Hematopoietic multipotent progenitor cell treated with erythropoietin and hydrocortisone succinate and interleukin-3 and kit ligand, for 6 days (in vitro differentiated cells): ENCODE data around the gene PCYT1B.
"Not testable (repeated sequence)": the region's sequence is repeated elsewhere in the genome, so short reads cannot be mapped to it uniquely, and the experiment has no call there.

Experiments used
- DNase-seq: peaks from one replicate; pipeline ENCODE4 v3.0.0-alpha.2; 2015

The PCYT1B gene

DNA sequence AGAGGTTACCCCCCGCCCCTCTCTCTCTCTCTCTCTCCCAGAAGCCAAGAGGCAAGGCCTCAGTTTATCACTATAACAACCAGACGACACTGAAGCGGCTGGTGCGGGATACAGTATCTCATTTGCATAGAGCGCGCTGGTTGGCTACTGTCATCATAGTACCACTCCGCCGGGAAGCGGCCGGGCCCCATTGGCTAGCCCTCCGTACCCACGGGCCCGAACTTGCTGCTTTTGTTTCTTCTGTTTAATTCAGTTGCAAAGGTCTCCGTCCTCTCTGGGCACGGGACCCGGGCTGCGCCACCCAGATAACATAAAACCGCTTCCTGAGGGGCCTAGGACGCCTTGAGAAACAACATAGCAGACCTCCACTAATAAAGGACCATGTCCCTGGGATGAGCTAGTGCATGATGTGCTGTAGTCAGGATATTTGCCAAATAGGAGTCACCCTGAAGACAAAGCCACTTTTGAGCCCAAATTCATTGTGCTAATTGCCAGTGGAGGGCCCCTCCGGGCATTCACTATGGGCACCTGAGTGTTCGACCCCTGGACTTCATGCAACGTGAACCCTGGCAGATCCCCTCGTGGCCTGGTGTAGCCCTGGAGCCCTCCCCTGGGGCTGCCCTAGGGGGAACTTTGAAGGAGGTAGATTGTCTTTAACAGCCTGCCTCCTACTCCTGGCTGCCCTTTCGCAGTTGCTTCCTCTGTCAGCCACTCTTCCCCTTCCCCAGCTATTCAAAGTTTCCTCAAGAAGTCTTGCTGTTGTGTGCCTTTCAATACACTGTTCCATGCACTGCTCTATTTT lies at the start of gene PCYT1B:
PCYT1B (minus strand) TSS at position 91 of the 802 bp plus-strand sequence. CDS start 242 bp downstream, outside the sequence.
- DNase-seq: peak; percentile 95

DNA sequence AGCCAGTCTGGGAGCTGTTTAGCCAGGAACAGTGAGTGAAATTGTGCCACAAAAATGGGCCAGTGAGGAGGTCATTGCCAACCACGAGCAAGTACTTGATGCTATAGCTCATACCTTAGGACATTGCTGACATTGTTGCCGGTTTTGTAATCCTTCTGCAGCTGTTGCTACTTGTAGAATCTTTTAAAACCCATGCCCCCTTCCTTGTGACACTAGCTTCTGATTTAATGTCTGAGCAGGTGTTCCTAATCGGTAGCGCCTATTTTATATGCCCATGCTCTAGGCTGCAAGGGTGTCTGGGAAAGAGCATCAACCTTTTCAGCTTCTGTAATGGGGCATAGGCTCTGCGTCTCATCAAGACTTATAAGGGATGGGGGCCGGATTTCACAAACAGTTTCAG lies 49.1 kb upstream of the PCYT1B start:
- DNase-seq: no peak

DNA sequence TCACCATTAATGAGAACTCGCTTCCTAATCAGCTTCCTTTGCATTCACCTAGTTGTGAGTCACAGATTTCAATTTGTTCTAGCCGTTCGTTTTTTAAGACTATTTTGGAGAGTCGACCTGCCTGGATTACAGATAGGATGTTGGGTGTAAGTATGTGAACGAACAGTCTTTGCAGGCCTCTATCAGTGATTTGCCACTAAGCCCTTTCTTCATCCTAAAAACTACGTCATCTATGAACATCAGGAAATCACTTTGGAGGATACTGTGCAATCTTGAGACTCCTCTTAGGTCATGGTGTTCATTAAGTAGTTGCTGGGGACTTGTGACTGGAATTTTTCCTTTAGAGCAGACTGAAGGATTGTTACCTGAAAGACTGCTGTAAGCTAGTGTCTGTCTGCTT lies 47.7 kb upstream of the PCYT1B start:
- peak; percentile 20 for DNase-seq

DNA sequence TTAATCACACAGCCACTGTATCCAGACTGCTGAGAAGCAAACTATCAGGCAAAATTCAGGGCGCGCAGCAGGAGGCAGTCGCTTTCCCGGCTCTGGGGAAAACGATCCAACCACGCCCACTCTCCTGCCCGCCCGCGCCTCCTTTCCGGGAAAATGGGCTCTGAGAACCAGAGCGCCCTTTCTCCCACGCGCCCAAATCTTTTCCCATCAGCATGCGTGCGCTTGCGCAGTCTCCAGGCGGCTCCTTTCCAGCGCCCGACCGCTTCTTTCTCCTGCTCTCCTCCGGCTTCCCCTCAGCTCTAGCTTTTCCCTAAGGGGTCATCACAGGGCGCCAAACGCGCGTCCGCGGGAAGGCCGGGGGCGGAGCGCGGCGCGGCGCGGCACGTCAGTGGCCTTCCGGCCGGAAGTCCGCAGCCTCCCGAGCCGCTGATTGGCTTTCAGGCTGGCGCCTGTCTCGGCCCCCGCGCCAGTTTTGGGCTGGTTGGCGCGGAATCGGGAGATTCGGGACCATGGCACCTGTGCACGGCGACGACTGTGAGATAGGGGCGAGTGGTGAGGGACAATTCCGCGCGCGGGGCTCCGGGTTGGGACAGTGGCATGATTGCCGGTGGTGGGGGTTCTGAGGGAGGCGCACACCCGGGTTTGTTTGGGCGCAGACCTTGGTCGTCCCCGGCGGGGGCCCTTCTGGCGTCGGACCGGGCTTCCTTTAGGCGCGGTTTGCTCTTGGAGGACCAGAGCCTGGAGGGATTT lies 46.5 kb upstream of the PCYT1B start, which contains the start of gene POLA1:
POLA1 (plus strand) TSS at position 466 of the 750 bp plus-strand sequence; CDS start at position 510, 44 bp downstream.
- DNase-seq: peak; percentile 95

DNA sequence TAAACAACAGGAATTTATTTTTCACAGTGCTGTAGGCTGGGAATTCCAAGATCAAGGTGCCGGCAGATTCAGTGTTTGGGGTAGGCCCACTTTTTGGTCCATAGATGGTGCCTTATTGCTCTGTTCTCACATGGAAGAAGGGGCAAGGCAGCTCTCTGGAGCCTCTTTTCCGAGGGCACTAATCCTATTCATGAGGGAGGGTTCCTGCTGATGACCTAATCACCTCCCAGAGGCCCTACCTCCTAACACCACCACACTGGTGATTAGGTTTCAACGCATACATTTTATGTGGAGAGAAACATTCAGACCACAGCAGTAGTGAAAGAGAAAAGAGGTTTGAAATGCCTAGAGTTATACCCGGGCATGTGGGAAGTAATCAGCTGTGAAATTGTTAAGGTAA lies 45.2 kb upstream of the PCYT1B start:
- DNase-seq: no peak

DNA sequence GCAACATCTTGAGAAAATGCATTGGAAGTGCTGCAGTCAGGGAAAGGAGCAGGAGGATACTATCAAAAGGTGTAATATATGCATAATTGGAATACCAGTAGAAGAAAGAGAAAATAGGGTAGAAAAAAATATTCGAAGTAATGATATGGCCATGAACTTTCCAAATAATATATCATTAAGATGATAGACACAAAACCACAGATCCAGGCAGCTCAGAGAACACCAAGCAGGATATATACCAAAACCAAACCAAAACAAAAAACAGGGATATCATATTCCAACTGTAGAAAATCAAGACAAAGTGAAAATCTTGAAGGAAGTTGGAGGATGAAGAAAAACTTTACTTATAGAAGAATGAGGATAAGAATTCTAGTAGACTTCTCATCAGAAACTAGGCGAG lies 36.9 kb upstream of the PCYT1B start:
- DNase-seq: no peak

DNA sequence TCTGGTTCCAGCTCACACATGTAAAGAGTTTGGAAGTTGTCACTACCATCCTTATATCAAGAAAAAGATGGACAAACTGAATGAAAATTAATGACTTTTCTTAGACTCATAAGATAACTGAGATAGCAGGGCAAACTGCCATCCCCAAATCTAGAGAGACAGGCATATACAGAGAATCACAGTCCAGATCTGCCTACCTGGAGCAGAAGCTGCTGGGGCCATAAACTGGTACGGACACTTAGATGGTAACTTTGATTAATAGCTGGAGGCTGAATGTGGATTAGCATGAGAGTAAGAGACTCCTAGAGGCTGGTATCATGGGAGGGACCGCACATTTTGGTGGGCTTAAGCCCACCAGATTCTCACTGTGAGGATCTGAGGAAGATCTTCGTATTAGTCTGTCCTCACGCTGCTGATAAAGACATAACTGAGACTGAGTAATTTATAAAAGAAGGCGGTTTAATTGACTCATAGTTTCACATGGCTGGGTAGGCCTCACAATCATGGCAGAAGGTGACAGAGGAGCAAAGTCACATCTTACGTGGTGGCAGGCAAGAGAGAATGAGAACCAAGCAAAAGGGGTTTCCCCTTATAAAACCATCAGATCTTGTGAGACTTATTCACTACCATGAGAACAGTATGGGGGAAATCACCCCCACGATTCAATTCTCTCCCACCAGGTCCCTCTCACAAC lies 35.7 kb upstream of the PCYT1B start:
- DNase-seq: no peak

DNA sequence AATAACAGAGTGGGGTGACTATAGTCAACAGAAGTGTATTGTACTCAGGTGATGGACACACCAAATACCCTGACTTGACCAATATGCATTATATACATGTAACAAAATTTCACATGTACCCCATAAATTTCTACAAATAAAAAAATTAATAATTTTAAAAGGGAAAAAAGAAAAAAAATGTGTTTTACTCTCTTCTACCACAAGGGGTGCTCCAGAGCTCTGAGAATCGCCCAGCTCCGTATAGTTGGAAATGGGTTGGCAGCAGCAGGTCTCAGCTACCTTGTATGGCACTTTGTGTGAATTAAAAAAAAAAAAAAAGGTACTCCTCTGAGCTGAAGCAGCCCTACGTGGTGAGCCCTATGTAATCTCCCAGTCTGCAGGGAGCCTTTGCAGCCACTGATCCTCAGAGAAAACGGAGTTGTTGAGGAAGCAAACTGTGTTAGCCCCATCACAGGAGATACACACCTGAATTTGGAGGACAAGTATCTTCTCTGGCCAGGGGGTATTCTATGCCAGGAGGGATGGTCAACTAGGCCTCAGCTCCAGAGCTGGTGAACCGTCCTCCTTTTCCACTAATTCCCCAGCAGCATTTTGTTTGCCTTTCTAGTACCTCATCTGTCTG lies 29.4 kb upstream of the PCYT1B start:
- DNase-seq: peak; percentile 52

DNA sequence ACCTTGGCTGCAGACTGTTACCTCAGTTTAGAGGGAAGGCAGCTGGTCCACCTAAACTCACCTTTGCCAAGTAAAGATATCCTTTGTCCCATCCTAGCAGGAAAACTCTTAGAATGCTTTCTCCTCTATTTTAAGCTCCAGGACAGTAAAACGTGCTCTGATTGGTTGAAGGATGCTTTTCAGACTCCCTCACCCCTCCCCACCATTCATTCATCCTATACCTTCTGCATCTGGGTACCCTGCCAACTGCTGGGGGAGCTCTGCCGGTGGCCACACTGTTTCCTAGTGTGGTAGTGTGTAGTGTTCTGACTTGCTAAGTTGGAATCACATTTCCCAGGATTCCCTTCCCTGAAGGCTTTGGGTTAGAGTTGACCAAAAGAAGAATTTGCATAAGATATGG lies 26.3 kb upstream of the PCYT1B start:
- DNase-seq: no peak

DNA sequence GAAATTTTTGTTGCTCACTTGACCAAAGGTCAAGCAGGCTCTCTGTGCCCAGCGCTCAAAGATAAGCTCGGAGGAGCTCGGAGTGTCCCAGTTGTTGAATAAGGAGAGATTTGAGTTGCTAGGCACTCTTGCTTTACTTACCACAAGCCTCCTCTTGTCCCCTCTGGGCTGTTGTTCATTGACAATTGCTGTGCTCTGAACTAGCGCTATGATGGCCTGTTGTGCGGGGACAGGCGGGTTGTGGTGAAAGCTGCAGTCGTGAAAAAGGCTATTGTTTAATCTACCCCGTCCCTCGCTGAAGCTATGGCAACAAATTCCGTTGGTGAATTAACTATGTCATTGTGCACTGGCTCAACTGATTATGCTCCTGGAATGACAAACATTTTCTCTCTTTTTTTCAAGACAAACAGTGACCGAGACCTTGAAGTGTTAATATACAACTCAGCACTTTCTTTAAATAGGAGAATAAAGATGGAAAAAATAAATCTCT lies 25.6 kb upstream of the PCYT1B start:
- no peak for DNase-seq

DNA sequence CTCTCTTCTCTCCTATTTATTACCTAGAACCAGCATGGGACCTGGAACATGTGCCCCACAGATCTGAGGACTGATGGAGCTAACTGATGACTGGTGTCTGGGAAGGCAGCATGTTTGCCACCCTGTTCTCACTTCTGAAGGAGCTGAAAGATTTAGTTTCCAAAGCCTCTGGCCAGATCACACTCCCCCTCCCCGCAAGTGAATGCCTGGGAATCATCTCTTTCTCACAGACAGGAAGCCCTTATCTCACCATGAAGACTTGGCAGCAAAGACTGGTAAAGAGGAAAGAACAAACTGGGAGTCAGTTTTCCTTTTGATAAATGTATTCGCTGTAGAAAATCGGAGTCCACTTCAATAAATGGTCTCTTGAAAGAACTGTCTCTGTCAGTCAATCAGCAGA lies 21.0 kb upstream of the PCYT1B start:
- no peak for DNase-seq

DNA sequence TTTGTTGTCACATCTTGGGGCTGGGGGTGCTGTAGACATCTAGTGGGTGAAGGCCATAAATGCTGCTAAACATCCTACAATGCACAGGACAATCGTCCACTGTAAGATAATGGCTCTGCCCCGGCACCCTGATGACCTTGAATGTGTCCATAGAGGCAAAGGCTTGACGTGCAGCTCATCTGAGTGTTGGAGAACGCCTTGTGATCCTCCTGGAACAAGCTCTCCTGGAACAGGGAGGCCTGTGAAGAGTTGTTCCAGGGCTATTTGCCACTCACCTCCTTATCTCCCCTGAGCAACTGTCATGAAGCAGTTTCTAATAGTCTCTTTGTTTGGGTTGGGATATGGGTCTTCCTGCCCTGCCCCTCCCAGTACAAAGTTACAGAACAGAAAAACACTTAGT lies 15.2 kb upstream of the PCYT1B start:
- peak; percentile 69 for DNase-seq

DNA sequence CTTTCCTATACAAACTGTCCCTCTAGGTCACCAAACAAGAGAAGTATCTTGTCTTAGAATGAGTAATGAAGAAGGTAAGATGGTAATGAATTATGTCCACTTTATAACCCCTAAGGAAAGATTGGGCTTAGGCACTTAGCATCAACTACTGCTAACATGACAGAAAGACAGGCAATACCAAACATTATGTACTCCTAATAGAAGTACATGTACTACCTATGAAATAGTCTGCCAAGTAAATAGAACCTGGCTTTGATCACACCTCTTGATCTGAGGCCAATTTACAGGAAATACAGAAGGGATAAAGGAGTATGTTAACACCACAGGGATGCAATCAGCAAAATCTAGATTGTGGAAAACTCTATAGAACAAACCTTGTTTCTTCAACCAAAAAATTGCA lies 14.1 kb upstream of the PCYT1B start:
- DNase-seq: no peak

DNA sequence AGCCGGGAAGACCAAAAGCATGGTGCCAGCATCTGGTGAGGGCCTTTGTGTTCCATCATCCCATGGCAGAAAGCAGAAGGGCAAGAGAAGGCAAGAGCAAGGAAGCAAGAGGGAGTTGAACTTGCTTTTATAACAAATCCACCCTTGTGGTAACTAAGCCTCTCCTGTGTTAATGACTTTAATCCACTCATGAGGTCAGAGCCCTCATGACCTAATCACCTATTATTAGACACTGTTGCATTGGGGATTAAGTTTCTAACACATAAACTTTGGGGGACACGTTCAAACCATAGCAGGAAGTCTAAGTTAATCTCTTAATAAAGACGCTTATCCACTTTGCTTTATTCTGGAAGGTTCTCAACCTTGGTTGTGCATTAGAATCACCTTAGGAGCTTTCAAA lies 12.5 kb upstream of the PCYT1B start:
- no peak for DNase-seq

DNA sequence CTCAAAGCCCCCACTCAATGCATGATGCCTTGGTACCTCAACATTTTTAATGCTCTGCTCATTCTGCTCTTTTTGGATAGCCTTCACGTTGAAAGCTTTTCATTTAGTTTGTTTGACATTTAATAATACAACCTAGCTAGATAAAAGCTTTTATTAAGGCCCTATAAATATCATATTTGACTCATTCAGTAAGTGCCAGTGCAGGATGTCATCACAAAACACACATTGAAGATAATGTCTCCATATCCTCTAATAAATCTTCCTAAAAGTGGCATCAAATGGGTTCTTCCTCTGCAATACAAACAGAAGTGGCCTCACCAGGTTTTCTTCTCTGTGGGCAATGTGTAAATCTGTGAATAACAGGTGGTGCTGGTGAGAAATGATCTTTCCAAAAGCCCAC lies 12.0 kb upstream of the PCYT1B start:
- no peak for DNase-seq

DNA sequence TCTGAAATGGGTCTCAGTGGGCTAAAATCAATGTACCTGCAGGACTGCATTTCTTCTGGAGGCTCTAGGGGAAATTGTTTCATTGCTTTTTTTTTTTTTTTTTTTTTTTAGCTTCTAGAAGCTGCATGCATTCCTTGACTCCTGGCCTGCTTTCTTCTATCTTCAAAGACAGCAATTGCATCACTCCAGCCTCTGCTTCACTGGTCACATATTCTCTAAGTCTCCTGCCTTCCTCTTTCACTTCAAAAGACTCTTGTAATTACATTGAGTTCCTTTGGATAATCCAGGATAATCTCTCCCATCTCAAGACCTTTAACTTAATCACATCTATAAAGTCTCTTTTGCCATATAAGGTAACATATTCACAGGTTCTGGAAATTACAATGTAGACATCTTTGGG lies 11.3 kb upstream of the PCYT1B start:
- DNase-seq: no peak

DNA sequence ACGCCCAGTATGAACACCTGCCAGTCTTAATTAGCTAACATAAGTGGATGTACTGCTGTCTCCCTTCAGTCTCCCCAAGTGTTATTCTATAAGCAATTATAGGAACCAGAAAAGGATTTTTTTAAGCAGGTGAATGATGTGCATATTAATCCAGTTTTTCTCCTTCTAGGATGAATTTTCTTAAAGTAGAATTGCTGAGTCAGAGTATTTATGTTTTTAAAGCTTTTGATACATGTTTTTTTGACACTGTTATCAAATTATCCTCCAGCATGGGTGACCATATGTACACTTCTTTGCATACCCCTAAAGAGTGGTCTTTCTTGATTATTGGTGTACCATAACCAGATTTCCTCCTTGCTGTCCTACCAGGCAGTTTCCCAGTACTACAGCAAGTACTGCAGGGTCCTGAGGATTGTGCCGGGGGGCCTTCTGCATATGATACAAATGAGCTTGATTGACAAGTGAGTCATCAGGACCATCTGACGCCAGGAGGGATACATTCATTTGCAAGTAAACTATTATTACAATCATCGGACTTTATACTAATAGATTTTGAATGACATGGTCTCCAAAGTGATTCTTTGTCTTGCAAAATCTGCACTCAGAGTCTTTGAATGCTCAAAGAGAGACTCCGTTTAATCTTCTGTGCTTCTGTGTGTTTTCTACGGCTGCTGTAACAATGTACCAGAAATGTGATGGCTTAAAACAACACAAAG lies 10.7 kb upstream of the PCYT1B start:
- DNase-seq: no peak

DNA sequence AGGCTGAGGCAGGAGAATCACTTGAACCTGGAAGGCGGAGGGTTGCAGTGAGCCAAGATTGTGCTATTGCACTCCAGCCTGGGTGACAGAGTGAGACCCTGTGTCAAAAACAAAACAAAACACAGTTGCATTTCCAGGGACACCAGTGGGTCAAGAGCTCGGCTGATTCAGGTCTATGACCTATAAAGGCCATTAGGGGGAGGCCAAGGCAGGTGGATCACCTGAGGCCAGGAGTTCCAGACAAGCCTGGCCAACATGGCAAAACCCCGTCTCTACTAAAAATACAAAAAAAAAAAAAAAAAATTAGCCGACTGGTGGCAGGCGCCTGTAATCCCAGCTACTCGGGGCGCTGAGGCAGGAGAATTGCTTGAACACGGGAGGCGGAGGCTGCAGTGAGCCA lies 8.5 kb upstream of the PCYT1B start:
- not testable (repeated sequence) for DNase-seq

DNA sequence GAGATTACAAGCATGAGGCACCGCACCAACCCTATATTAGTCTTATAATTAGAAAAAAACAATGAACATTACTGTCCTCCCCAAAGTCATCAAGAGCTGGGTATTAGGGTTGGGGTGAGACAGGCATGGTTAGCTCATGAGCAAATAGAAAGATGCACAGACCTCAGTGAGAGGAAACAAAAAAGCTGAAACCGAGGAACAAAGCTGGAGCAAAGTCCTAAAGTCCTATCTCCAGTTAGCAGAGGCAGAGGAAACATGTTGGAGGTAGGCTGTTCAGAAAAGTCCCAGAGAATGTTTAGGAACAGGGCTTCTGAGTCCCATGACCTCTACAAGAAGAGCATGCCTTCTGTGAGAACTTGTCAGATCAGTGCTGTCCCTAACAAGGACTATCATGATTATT lies 4.6 kb upstream of the PCYT1B start:
- DNase-seq: no peak

DNA sequence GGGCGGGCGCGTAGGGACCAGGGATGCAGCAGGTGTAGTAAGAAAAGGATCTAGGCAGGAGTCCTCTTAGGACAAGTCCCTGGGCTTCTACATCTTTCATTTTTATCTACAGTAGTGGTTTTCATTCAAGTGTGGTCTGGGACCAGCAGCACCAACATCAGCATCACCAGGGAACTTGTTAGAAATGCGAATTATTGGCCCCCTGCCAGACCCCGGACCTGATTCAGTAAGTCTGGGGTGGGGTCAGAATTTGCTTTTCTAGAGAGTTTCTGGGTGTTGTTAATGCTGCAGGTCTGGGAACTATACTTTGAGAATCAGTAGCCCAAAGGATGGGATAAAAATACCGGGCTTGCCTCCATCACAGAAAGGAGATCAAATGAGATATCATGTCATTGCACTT lies 1.3 kb upstream of the PCYT1B start:
- peak; percentile 54 for DNase-seq

DNA sequence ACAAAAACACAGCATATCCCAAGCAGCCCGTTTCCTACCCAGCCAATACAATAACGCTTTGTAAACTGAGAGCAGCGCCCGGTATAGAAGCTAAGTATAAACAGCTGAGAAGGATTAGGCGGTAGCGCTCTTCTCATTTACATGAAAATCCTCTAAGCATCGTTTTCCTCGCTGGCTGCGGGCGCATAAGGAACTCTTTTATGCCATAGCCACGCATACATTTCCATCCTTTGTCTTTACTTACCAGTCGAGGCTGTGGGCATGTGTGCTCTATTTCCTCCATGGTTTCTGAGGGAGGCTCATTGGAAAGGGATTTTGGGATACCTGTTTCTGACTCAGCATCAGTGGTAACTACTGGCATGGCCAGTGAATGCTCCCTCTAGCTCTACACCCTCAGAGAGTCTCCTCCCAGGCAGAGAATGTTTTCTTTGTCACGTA lies 383 bp downstream of the PCYT1B start:
- peak; percentile 41 for DNase-seq

DNA sequence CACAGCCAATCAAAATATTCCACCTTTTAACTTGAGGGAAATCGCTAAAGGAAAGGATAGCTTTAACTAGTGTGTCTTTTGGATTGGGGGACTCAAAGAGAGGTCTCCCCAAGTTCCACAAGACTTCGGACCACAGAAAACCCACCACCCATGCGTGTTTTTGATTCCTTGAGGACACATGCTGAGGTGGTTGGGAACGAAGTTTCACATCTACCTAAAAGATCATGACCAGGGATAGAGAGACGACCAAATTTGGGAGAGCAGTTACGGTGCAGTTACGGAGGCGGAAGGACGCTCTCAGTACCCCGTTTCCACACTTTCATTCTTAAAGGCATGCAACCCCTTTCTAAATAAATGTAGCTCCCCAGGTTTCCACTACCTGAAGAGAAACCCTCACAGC lies 1.1 kb downstream of the PCYT1B start:
- peak; percentile 39 for DNase-seq
